IMR-90 (cell line): ENCODE measurements around the gene STAC. TPM values are rescaled to one million over a fixed set of nuclear protein-coding genes. Genes with fewer than 3 reads are reported as not detected.

Experiments used
- ATAC-seq: fragments of 200-7000 bp; cut with Tn5 transposase; 2 replicates; pipeline ENCODE4 v1.9.1; 2020; ENCODE audit warnings: low read depth, mild to moderate bottlenecking, moderate library complexity
- BruUV-seq: library from RNA; stranded (reverse); fragments of 400-500 nt; replicated peaks from 2 replicates; lab custom pipeline; 2021; lab: Mats Ljungman, UMichigan
- CTCF ChIA-PET: fragments of 300-600 bp; formaldehyde crosslinking; extraction: SDS; loops from one replicate; lab custom pipeline; 2021; ENCODE audit warnings: antibody characterized with exemption; lab: Yijun Ruan, JAX
- POLR2A ChIA-PET: fragments of 300-600 bp; sonication (Branson Sonifier 250); formaldehyde crosslinking; loops from one replicate; lab custom pipeline; 2022; ENCODE audit warnings: antibody characterized with exemption; ENCODE audit not compliant: unreplicated experiment; lab: Charles Lee
- DNase-seq: peaks from one replicate; pipeline ENCODE4 v3.0.0; 2013
- H2AFZ ChIP-seq: replicated peaks from 2 replicates; pipeline ENCODE3; 2013; ENCODE audit warnings: low read length, mild to moderate bottlenecking; ENCODE audit not compliant: poor library complexity
- H2AK5ac ChIP-seq: 2 replicates; pipeline ENCODE4 v1.6.1; 2013; ENCODE audit warnings: low read depth, low read length, inconsistent platforms
- H2AK9ac ChIP-seq: replicated peaks from 2 replicates; pipeline ENCODE3; 2013; ENCODE audit warnings: mild to moderate bottlenecking, low read depth, low read length, moderate library complexity; ENCODE audit not compliant: poor library complexity
- H2BK120ac ChIP-seq: 2 replicates; pipeline ENCODE4 v1.6.1; 2013; ENCODE audit warnings: low read depth, low read length, inconsistent platforms
- H2BK15ac ChIP-seq: 3 replicates; pipeline ENCODE4 v1.6.1; 2013; ENCODE audit warnings: low read depth, low read length, inconsistent platforms
- H2BK20ac ChIP-seq: 2 replicates; pipeline ENCODE4 v1.6.1; 2013; ENCODE audit warnings: low read depth, mild to moderate bottlenecking, inconsistent platforms, low read length, moderate library complexity
- H2BK5ac ChIP-seq: 2 replicates; pipeline ENCODE4 v1.6.1; 2013; ENCODE audit warnings: mild to moderate bottlenecking, low read depth, low read length, inconsistent platforms; ENCODE audit not compliant: poor library complexity, severe bottlenecking
- H3K14ac ChIP-seq: replicated peaks from 2 replicates; pipeline ENCODE4 v1.6.1; 2013; ENCODE audit warnings: low read depth, low read length, inconsistent platforms
- H3K18ac ChIP-seq: 2 replicates; pipeline ENCODE4 v1.6.1; 2013; ENCODE audit warnings: low read depth, low read length, control low read depth
- H3K23ac ChIP-seq: 2 replicates; pipeline ENCODE4 v1.6.1; 2013; ENCODE audit warnings: low read depth, low read length, inconsistent platforms
- H3K27ac ChIP-seq: 2 replicates; pipeline ENCODE4 v1.5.1; 2013; ENCODE audit warnings: mild to moderate bottlenecking, control low read depth, low read length; ENCODE audit not compliant: insufficient read depth
- H3K27me3 ChIP-seq: 2 replicates; pipeline ENCODE4 v1.6.1; 2013; ENCODE audit warnings: low read length; ENCODE audit not compliant: control insufficient read depth, insufficient read depth
- H3K36me3 ChIP-seq: 2 replicates; pipeline ENCODE4 v1.6.1; 2013; ENCODE audit warnings: low read length, mixed read lengths; ENCODE audit not compliant: control insufficient read depth, insufficient read depth
- H3K4ac ChIP-seq: 2 replicates; pipeline ENCODE4 v1.6.1; 2013; ENCODE audit warnings: low read depth, low read length, inconsistent platforms
- H3K4me1 ChIP-seq: 2 replicates; pipeline ENCODE4 v1.6.1; 2013; ENCODE audit warnings: low read length, mixed read lengths; ENCODE audit not compliant: control insufficient read depth, insufficient read depth
- H3K4me2 ChIP-seq: 2 replicates; pipeline ENCODE4 v1.6.1; 2013; ENCODE audit warnings: low read depth, mild to moderate bottlenecking, control low read depth, low read length, moderate library complexity
- H3K4me3 ChIP-seq: 2 replicates; pipeline ENCODE4 v1.5.1; 2013; ENCODE audit warnings: low read depth, mild to moderate bottlenecking, control low read depth, low read length, moderate library complexity; ENCODE audit not compliant: insufficient read depth
- H3K56ac ChIP-seq: 2 replicates; pipeline ENCODE4 v1.6.1; 2013; ENCODE audit warnings: low read length, inconsistent platforms; ENCODE audit not compliant: insufficient read depth; ENCODE audit errors: extremely low read depth
- H3K79me1 ChIP-seq, 2 experiments: 2 replicates each; pipeline ENCODE4 v1.6.1; 2013; ENCODE audit warnings: low read length in 2 of 2, inconsistent platforms in 1 of 2, low read depth in 1 of 2
- H3K9ac ChIP-seq: 2 replicates; pipeline ENCODE4 v1.6.1; 2013; ENCODE audit warnings: low read depth, low read length, control low read depth
- H3K9me1 ChIP-seq: 2 replicates; pipeline ENCODE4 v1.6.1; 2013; ENCODE audit warnings: low read length, inconsistent platforms; ENCODE audit not compliant: insufficient read depth
- H3K9me3 ChIP-seq: 2 replicates; pipeline ENCODE4 v1.6.1; 2013; ENCODE audit warnings: low read length; ENCODE audit not compliant: control insufficient read depth, insufficient read depth
- H4K20me1 ChIP-seq: 2 replicates; pipeline ENCODE4 v1.6.1; 2013; ENCODE audit warnings: low read length, inconsistent platforms; ENCODE audit not compliant: insufficient read depth
- H4K5ac ChIP-seq: 2 replicates; pipeline ENCODE4 v1.6.1; 2013; ENCODE audit warnings: mild to moderate bottlenecking, low read depth, low read length, control low read depth
- H4K8ac ChIP-seq, 2 experiments: 2 replicates each; pipeline ENCODE4 v1.6.1; 2013; ENCODE audit warnings: low read depth in 2 of 2, low read length in 2 of 2, control low read depth in 1 of 2, inconsistent platforms in 1 of 2
- H4K91ac ChIP-seq: 2 replicates; pipeline ENCODE4 v1.6.1; 2013; ENCODE audit warnings: low read depth, low read length, inconsistent platforms; ENCODE audit not compliant: insufficient read depth
- CEBPB ChIP-seq: IDR thresholded peaks from 2 replicates; pipeline ENCODE4 v1.6.1; 2012; ENCODE audit warnings: low read depth, low read length, improper control_type of control experiment
- FOS ChIP-seq: fragments of 150-350 bp; IDR thresholded peaks from 2 replicates; pipeline ENCODE4 v1.6.1; 2016; ENCODE audit warnings: low read depth, low read length
- MAFK ChIP-seq: IDR thresholded peaks from 2 replicates; pipeline ENCODE4 v1.6.1; 2012; ENCODE audit warnings: low read depth, low read length, improper control_type of control experiment
- NFE2L2 ChIP-seq: fragments of 150-350 bp; IDR thresholded peaks from 2 replicates; pipeline ENCODE4 v1.6.1; 2016; ENCODE audit warnings: low read depth, mild to moderate bottlenecking, low read length
- POLR2A ChIP-seq: IDR thresholded peaks from 2 replicates; pipeline ENCODE4 v1.6.1; 2012; ENCODE audit warnings: mild to moderate bottlenecking, low read depth, low read length
- RFX5 ChIP-seq: IDR thresholded peaks from 2 replicates; pipeline ENCODE4 v1.8.0; 2012; ENCODE audit warnings: low read depth, mild to moderate bottlenecking, low read length, moderate library complexity
- SMC3 ChIP-seq: fragments of 150-350 bp; IDR thresholded peaks from 2 replicates; pipeline ENCODE4 v1.6.1; 2016; ENCODE audit warnings: low read depth, mild to moderate bottlenecking, antibody characterized with exemption, low read length, moderate library complexity
- WGBS, 2 experiments: methylation state at CpG; one replicate each; pipeline versions ENCODE4 v1.1.5 to v1.1.7; 2013; ENCODE audit warnings: missing lambda C conversion rate in 2 of 2; ENCODE audit not compliant: insufficient read length in 1 of 2; ENCODE audit errors: extremely low coverage in 2 of 2; 5-methylcytosine and 5-hydroxymethylcytosine counted together
- dilution Hi-C: fragments of 300-500 bp; cut with HindIII; formaldehyde crosslinking; loops from one replicate; pipeline ENCODE4 v1.14.3; 2018; ENCODE audit warnings: low sequenced_read_pairs; ENCODE audit not compliant: unreplicated experiment
- in situ Hi-C: fragments of 300-500 bp; cut with MboI; formaldehyde crosslinking; loops from 3 replicates; pipeline ENCODE4 v1.14.3; 2019; ENCODE audit warnings: low sequenced_read_pairs, inconsistent platforms, mixed read lengths
- intact Hi-C: fragments of 100-400 bp; cut with micrococcal nuclease; formaldehyde crosslinking; loops from 2 replicates; pipeline ENCODE4 v1.10.0; 2022
- polyA plus RNA-seq, 3 experiments: library from polyadenylated mRNA; depleted of rRNA; stranded (reverse); fragments of >200 nt; gene quantifications; 2 replicates each; pipeline ENCODE4 v1.2.3, GENCODE V29; 2012; ENCODE audit warnings: low replicate concordance in 1 of 3
- total RNA-seq: library from RNA; depleted of rRNA; stranded (reverse); fragments of >200 nt; gene quantifications from 2 replicates; pipeline ENCODE4 v1.2.3, GENCODE V29; 2012
- TF ChIP-seq, protein P1 (sequence below): conservative IDR thresholded peaks from 2 replicates; pipeline ENCODE4 v1.5.1; 2012; ENCODE audit warnings: mild to moderate bottlenecking, low read depth, low read length, improper control_type of control experiment
- TF ChIP-seq, protein P2 (sequence below): fragments of 150-350 bp; IDR thresholded peaks from 2 replicates; pipeline ENCODE4 v1.6.1; 2017; ENCODE audit warnings: mild to moderate bottlenecking, antibody characterized with exemption, low read length, low read depth
- TF ChIP-seq, protein P3 (sequence below): fragments of 150-350 bp; IDR thresholded peaks from 2 replicates; pipeline ENCODE4 v1.6.1; 2016; ENCODE audit warnings: low read depth, mild to moderate bottlenecking, low read length, moderate library complexity, borderline replicate concordance

Gene STAC
- total and polyA plus RNA-seq, 2 of the 4 experiments (the other 2 are of a cell fraction) = 0.19 to 0.36 TPM

DNA sequence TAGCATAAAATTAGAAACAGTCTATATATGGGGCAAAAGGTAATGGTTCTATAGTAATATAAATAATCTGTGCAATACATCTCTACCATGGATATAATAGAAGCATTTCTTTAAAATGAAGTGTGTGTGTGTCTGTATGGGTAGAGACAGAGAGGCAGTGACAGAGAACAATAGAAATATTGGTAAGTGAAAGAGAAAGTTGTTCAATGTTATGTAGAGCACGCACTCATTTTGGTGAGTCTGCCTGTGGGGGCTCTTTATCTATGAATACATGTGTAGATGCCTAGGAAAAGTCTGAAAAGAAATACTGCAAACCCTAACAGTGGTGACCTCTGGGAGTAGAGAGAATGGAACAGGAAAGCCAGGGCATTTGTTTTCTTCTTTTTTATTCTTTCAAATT, 182.6 kb downstream of the STAC start:
- ChIA-PET POLR2A (no interaction called here), CTCF (no interaction called here)
- H4K20me1 ChIP-seq = no peaks in the 10 kb centered on the region
- no peak overlapping the region for H3K56ac ChIP-seq
- H3K14ac ChIP-seq = no peak overlapping the region
- in situ Hi-C loops = no loop called here
- H3K4me1 ChIP-seq = no peaks in the 10 kb centered on the region
- no peak overlapping the region for H4K91ac ChIP-seq
- H2BK20ac ChIP-seq = no peak overlapping the region
- no peak overlapping the region for H2AK5ac ChIP-seq
- no peaks in the 10 kb centered on the region for H3K9me1 ChIP-seq
- intact Hi-C loops = no loop called here
- no peak overlapping the region for H3K4me2 ChIP-seq
- no peaks in the 10 kb centered on the region for H3K36me3 ChIP-seq
- no peaks in the 10 kb centered on the region for H3K9me3 ChIP-seq
- ATAC-seq (no peak), DNase-seq (no peak)
- H3K9ac ChIP-seq = no peak overlapping the region
- no peak overlapping the region for H3K27ac ChIP-seq
- no peak overlapping the region for H2AFZ ChIP-seq
- TF ChIP-seq MAFK (no peak), POLR2A (no peak), NFE2L2 (no peak), CEBPB (no peak), FOS (no peak), RFX5 (no peak), SMC3 (no peak)
- TF ChIP-seq, protein P1, sequence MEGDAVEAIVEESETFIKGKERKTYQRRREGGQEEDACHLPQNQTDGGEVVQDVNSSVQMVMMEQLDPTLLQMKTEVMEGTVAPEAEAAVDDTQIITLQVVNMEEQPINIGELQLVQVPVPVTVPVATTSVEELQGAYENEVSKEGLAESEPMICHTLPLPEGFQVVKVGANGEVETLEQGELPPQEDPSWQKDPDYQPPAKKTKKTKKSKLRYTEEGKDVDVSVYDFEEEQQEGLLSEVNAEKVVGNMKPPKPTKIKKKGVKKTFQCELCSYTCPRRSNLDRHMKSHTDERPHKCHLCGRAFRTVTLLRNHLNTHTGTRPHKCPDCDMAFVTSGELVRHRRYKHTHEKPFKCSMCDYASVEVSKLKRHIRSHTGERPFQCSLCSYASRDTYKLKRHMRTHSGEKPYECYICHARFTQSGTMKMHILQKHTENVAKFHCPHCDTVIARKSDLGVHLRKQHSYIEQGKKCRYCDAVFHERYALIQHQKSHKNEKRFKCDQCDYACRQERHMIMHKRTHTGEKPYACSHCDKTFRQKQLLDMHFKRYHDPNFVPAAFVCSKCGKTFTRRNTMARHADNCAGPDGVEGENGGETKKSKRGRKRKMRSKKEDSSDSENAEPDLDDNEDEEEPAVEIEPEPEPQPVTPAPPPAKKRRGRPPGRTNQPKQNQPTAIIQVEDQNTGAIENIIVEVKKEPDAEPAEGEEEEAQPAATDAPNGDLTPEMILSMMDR = no peak
- TF ChIP-seq, protein P2, sequence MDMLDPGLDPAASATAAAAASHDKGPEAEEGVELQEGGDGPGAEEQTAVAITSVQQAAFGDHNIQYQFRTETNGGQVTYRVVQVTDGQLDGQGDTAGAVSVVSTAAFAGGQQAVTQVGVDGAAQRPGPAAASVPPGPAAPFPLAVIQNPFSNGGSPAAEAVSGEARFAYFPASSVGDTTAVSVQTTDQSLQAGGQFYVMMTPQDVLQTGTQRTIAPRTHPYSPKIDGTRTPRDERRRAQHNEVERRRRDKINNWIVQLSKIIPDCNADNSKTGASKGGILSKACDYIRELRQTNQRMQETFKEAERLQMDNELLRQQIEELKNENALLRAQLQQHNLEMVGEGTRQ = no peak
- TF ChIP-seq, protein P3, sequence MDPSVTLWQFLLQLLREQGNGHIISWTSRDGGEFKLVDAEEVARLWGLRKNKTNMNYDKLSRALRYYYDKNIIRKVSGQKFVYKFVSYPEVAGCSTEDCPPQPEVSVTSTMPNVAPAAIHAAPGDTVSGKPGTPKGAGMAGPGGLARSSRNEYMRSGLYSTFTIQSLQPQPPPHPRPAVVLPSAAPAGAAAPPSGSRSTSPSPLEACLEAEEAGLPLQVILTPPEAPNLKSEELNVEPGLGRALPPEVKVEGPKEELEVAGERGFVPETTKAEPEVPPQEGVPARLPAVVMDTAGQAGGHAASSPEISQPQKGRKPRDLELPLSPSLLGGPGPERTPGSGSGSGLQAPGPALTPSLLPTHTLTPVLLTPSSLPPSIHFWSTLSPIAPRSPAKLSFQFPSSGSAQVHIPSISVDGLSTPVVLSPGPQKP = no peak
- no peaks in the 10 kb centered on the region for H3K79me1 ChIP-seq
- H2AK9ac ChIP-seq = no peak overlapping the region
- no peak overlapping the region for H3K23ac ChIP-seq
- no peak overlapping the region for H3K4me3 ChIP-seq
- no peak overlapping the region for H2BK15ac ChIP-seq
- H4K8ac ChIP-seq = no peak overlapping the region
- H4K5ac ChIP-seq = no peak overlapping the region
- H3K18ac ChIP-seq = no peak overlapping the region
- dilution Hi-C loops = no loop called here
- no peaks in the 10 kb centered on the region for H3K27me3 ChIP-seq
- H2BK5ac ChIP-seq = no peak overlapping the region
- H2BK120ac ChIP-seq = no peak overlapping the region
- WGBS, 2 experiments = no CpG with 5 or more reads among the region's 1 CpG
- BruUV-seq = no TSS peak
- no peak overlapping the region for H3K4ac ChIP-seq
